GM21390 (cell line): ENCODE data around the gene SF3B3.
"Not testable (repeated sequence)": the region's sequence is repeated elsewhere in the genome, so short reads cannot be mapped to it uniquely, and the experiment has no call there.

Source experiments
- ATAC-seq: cut with Tn5 transposase; IDR thresholded peaks from one replicate; pipeline ENCODE4 v1.9.1; 2021; ENCODE audit not compliant: unreplicated experiment

Gene SF3B3

DNA sequence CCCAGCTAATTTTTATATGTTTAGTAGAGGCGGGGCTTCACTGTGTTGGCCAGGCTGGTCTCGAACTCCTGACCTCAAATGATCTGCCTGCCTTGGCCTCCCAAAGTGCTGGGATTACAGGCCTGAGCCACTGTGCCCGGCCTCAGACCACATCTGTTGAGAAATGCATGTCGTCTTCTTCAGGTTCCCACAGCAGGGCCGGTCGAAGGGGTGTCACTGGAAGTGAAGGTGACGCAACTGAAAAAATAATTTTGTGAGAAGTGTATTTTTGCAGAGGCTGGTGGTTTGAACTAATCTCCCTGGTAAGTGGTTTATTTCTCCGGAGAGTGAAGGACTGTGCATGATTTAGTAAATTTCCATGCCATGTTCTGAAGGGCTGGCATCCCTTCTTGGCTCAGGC is 89.3 kb downstream of the SF3B3 start:
- ATAC-seq, result no peak

DNA sequence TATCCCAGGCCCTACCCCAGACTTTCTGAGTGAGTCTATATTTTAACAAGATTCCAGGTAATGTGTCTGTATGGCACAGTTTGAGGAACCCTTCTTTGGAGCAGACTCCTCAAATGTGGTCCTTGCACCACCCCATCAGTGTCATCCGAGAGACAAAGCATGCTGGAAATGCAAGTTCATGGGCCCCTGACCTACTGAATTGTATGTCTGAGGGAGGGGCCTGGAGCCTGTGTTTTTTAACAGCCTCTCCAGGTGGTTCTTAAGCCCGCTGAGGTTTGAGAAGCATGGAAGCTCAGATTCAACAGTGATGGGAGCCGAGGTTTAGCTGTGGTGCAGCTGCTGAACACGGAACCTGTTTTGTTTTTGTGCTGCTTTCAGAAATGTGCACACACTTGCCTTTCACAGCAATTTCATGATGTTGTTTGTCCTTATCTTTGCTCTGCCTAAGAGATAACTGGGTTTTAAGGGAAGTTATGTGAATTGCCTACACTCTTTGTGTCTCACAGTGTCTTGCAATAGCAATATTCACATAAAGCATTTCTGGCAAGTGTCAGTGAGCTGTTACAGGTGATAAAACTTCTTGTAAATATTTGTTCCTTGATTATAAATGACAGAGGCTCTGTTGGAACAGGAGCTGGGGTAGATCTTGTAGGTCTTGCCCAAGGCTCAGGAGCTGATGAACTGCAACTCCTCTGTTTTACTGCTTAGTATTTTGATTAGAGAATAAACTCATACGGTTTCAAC is 90.8 kb downstream of the SF3B3 start:
- no peak for ATAC-seq

DNA sequence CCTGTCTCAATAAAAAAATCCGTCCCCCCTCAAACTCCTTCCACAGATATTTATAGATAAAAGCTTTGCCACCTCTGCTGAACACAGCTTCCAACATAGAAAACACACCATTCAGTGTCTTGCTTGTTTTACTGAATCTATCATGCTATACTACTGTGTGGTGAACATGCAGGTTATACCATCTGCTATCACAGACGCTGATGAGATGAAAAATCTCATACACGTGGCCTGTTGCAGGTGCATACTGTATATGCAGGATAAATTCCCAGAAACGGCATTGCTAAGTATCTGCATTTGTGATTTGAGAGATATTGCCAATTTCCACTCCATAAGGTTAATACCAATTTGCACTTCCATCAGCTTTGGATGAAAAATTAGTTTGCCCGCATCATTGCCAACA is 92.3 kb downstream of the SF3B3 start:
- ATAC-seq, result no peak

DNA sequence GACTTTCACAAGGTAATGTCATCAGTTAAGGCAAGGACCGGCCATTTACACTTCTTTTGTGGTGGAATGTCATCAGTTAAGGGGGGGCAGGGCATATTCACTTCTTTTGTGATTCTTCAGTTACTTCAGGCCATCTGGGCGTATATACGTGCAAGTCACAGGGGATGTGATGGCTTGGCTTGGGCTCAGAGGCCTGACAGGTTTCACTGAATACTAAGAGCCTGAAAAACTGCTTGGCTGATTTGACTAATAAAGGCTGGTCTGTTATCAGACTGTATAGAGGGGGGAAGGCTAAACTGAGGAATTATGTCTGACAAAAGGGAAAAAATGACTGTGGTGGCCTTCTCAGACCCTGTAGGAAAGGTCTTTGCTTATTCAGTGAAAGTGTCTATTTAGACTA is 98.2 kb downstream of the SF3B3 start:
- ATAC-seq, result not testable (repeated sequence)
